ENCODE data around the gene AKT2.
A peak's percentile ranks its signal among the peaks of the same experiment; 100 is the strongest.

Gene AKT2

GRCh38 chr19:40309666-40310065 lies 24.5 kb upstream of the AKT2 start:
- Histone ChIP-seq H3K9me3 (ENCODE audit: insufficient read depth, low read length, severe bottlenecking) (no peaks in the 10 kb centered on the region), H3K36me3 (ENCODE audit: insufficient read depth, low read length) (peaks cover 3% of the 10 kb centered on the region; the same call in 1 of the 2 replicates), H3K27me3 (ENCODE audit: insufficient read depth, low read length, poor library complexity) (no peaks in the 10 kb centered on the region), H3K4me2 (ENCODE audit: insufficient read depth, low read length) (no peak overlapping the region), H3K9ac (ENCODE audit: low read depth, low read length) (no peak overlapping the region), H3K27ac (ENCODE audit: low read length) (no peak overlapping the region), H3K79me2 (ENCODE audit: insufficient read depth, low read length) (no peaks in the 10 kb centered on the region), H3K4me1 (ENCODE audit: insufficient read depth, low read length) (no peaks in the 10 kb centered on the region), H2AFZ (ENCODE audit: low read depth, low read length) (no peak overlapping the region), H4K20me1 (ENCODE audit: insufficient read depth, low read length) (no peaks in the 10 kb centered on the region), H3K4me3 (ENCODE audit: low read depth in 1 of 2, low read length in 2 of 2) (no peak overlapping the region)
- DNase-seq (no peak), ATAC-seq (ENCODE audit: insufficient read depth, low read depth) (no peak)
- TF ChIP-seq EZH2 (IDR thresholded peaks at IDR 0.05; ENCODE audit: borderline replicate concordance, low read depth, low read length, severe bottlenecking) (no peak), CTCF (IDR thresholded peaks at IDR 0.05; ENCODE audit: borderline replicate concordance, extremely low read depth, low read length, poor library complexity, severe bottlenecking) (no peak)

- ATAC-seq (ENCODE audit: insufficient read depth, low read depth): peak; percentile 79
- peak; percentile 76 for DNase-seq
- TF ChIP-seq EZH2 (IDR thresholded peaks at IDR 0.05; ENCODE audit: borderline replicate concordance, low read depth, low read length, severe bottlenecking) (no peak), CTCF (IDR thresholded peaks at IDR 0.05; ENCODE audit: borderline replicate concordance, extremely low read depth, low read length, poor library complexity, severe bottlenecking) (peak; percentile 82)
These were observed 20.3 kb upstream of the AKT2 start for GRCh38 chr19:40305403-40305802.

GRCh38 chr19:40304306-40304705 lies 19.2 kb upstream of the AKT2 start:
- Histone ChIP-seq H3K4me2 (ENCODE audit: insufficient read depth, low read length) (no peak overlapping the region), H3K4me3 (ENCODE audit: low read depth in 1 of 2, low read length in 2 of 2) (no peak overlapping the region), H3K27me3 (ENCODE audit: insufficient read depth, low read length, poor library complexity) (no peaks in the 10 kb centered on the region), H3K9ac (ENCODE audit: low read depth, low read length) (no peak overlapping the region), H3K9me3 (ENCODE audit: insufficient read depth, low read length, severe bottlenecking) (no peaks in the 10 kb centered on the region), H3K79me2 (ENCODE audit: insufficient read depth, low read length) (no peaks in the 10 kb centered on the region), H3K36me3 (ENCODE audit: insufficient read depth, low read length) (no peaks in the 10 kb centered on the region; the same call in 1 of the 2 replicates), H3K27ac (ENCODE audit: low read length) (no peak overlapping the region), H4K20me1 (ENCODE audit: insufficient read depth, low read length) (no peaks in the 10 kb centered on the region), H3K4me1 (ENCODE audit: insufficient read depth, low read length) (no peaks in the 10 kb centered on the region), H2AFZ (ENCODE audit: low read depth, low read length) (no peak overlapping the region)
- DNase-seq: no peak
- ATAC-seq (ENCODE audit: insufficient read depth, low read depth): no peak
- no peak for TF ChIP-seq EZH2 (IDR thresholded peaks at IDR 0.05; ENCODE audit: borderline replicate concordance, low read depth, low read length, severe bottlenecking)
- no peak for TF ChIP-seq CTCF (IDR thresholded peaks at IDR 0.05; ENCODE audit: borderline replicate concordance, extremely low read depth, low read length, poor library complexity, severe bottlenecking)

More at GRCh38 chr19:40305403-40305802, 20.3 kb upstream of the AKT2 start:
- H3K9me3 ChIP-seq (ENCODE audit: insufficient read depth, low read length, severe bottlenecking): no peaks in the 10 kb centered on the region
- no peaks in the 10 kb centered on the region for H3K79me2 ChIP-seq (ENCODE audit: insufficient read depth, low read length)
- no peaks in the 10 kb centered on the region for H3K4me1 ChIP-seq (ENCODE audit: insufficient read depth, low read length)
- no peaks in the 10 kb centered on the region for H4K20me1 ChIP-seq (ENCODE audit: insufficient read depth, low read length)
- H3K9ac ChIP-seq (ENCODE audit: low read depth, low read length): no peak overlapping the region
- no peak overlapping the region for H3K4me2 ChIP-seq (ENCODE audit: insufficient read depth, low read length)
- no peak overlapping the region for H2AFZ ChIP-seq (ENCODE audit: low read depth, low read length)
- no peak overlapping the region for H3K4me3 ChIP-seq (ENCODE audit: low read depth in 1 of 2, low read length in 2 of 2)
- no peak overlapping the region for H3K27ac ChIP-seq (ENCODE audit: low read length)
- H3K36me3 ChIP-seq (ENCODE audit: insufficient read depth, low read length): no peaks in the 10 kb centered on the region; the same call in 1 of the 2 replicates
- H3K27me3 ChIP-seq (ENCODE audit: insufficient read depth, low read length, poor library complexity): no peaks in the 10 kb centered on the region

- Histone ChIP-seq H4K20me1 (ENCODE audit: insufficient read depth, low read length) (no peaks in the 10 kb centered on the region), H3K4me3 (ENCODE audit: low read depth in 1 of 2, low read length in 2 of 2) (no peak overlapping the region), H3K27me3 (ENCODE audit: insufficient read depth, low read length, poor library complexity) (no peaks in the 10 kb centered on the region), H3K9ac (ENCODE audit: low read depth, low read length) (no peak overlapping the region), H3K36me3 (ENCODE audit: insufficient read depth, low read length) (no peaks in the 10 kb centered on the region; the same call in 1 of the 2 replicates), H3K9me3 (ENCODE audit: insufficient read depth, low read length, severe bottlenecking) (no peaks in the 10 kb centered on the region), H3K79me2 (ENCODE audit: insufficient read depth, low read length) (no peaks in the 10 kb centered on the region), H3K4me2 (ENCODE audit: insufficient read depth, low read length) (no peak overlapping the region), H2AFZ (ENCODE audit: low read depth, low read length) (no peak overlapping the region), H3K4me1 (ENCODE audit: insufficient read depth, low read length) (no peaks in the 10 kb centered on the region), H3K27ac (ENCODE audit: low read length) (no peak overlapping the region)
- ATAC-seq (ENCODE audit: insufficient read depth, low read depth) (no peak), DNase-seq (no peak)
- no peak for TF ChIP-seq CTCF (IDR thresholded peaks at IDR 0.05; ENCODE audit: borderline replicate concordance, extremely low read depth, low read length, poor library complexity, severe bottlenecking)
These were observed 18.6 kb upstream of the AKT2 start for GRCh38 chr19:40303765-40304164.
